GM10266 (cell line): ENCODE results near the gene ACADVL.
"Not testable (repeated sequence)": the region's sequence is repeated elsewhere in the genome, so short reads cannot be mapped to it uniquely, and the experiment has no call there.

Experiments used
- DNase-seq: peaks from one replicate; pipeline ENCODE4 v3.0.0; 2012; ENCODE audit errors: extremely low spot score
- CTCF ChIP-seq: IDR thresholded peaks from 2 replicates; pipeline ENCODE4 v1.5.1; 2012; ENCODE audit warnings: mild to moderate bottlenecking, low read depth; ENCODE audit not compliant: control insufficient read depth, insufficient read depth; ENCODE audit errors: missing control alignments

The ACADVL gene

DNA sequence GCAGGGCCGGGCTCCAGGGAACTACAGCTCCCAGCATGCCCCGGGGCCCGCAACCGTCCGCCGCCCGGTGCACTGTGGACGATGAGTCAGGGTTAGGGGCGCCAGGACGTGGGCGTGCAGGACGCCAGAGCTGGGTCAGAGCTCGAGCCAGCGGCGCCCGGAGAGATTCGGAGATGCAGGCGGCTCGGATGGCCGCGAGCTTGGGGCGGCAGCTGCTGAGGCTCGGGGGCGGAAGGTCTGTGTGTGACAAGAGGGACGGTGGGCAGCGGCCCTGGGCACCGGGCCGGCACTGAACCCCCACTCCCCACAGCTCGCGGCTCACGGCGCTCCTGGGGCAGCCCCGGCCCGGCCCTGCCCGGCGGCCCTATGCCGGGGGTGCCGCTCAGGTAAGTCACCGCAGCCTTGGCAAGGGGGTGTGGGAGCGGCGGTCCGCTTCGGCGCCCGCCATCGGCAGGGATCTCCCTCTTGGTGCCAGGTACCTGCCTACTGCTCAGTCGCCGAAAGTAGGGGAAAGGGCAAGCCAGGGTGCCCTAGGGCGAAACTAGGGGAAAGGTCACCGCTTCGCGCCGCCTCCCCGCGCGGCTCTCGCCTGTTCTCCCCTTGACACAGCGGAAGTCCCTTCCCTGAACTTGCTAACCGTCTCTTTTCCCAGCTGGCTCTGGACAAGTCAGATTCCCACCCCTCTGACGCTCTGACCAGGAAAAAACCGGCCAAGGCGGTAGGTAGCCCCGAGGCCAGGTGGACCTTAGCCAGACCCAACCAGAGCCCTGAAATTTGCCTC is at the start of gene ACADVL, which contains the start of gene DLG4:
TSS of gene ACADVL (plus strand) at position 127 of the 781 bp plus-strand sequence. CDS start at position 174, 47 bp downstream.
TSS of gene DLG4 (minus strand) at position 25 of the 781 bp plus-strand sequence.
- DNase-seq, result peak; percentile 93
- no peak for TF ChIP-seq CTCF

DNA sequence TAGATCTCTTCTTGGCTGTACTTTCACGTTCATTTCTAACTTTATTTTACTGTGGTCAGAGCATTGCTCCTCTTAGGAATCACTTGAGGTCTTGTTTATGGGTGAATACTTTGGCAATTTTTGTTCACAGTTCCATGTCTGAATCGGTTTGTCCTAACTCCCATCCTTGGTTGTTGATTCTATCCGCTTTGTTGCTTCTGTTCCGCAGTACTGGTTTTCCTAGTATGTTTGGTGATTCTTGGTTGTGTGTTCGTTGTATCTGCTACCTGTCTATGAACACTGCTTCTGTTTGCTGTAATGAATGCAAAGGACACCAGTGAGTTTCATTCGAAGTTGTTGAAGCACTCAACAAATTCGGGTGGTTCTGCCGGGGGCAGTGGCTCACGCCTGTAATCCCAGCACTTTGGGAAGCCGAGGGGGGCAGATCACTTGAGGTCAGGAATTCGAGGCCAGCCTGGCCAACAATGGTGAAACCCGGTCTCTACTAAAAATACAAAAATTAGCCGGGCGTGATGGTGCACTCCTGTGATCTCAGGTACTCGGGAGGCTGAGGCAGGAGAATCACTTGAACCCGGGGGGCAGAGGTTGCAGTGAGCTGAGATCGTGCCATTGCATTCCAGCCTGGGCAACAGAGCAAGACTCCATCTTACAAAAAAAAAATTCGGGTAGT is 47.1 kb upstream of the ACADVL start:
- DNase-seq, result not testable (repeated sequence)

DNA sequence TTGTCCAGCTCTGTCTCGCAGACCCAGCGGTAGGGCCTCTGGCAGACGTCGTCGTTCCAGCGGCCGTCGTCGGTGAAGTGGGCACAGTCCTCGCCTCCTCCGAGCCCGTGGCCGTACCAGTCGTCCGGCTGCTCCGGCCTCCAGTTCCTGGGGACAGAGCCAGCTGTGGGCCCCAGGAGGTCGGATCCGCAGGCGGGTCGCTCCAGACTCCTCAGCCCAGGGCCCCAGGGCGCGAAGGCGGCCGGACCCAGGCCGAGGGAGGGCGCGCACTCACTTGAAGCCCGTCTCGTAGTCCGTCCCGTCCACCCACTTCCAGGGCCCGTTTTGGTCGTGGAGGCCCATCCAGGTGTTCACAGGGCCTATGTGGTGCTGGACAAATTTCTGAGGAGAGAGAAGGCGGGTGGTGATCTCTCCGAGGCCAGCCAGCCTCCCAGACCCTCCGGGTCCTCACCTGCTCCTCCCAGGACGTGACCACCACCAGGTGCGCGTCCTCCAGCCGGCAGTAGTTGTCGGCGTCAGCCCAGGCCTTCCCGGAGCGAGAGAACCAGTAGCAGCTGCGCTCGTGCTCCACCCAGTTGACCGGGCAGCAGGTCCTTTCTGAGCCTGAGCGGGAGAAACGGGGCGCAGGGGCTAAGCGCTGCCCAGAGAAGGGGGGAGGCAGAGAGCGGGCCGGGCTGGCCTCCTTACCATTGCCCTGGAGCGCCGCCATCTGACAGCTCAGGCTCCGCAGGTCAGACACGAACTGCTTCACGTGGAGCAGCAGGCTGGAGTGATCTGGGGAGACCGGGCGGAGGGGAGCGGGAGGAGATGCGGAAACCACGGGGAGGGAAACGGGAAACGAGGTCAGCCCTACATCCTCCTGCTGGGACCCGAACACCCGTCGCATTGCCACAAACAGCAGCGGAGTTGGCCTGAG is 45.8 kb upstream of the ACADVL start:
- TF ChIP-seq CTCF, result peak; percentile 31
- peak; percentile 77 for DNase-seq

DNA sequence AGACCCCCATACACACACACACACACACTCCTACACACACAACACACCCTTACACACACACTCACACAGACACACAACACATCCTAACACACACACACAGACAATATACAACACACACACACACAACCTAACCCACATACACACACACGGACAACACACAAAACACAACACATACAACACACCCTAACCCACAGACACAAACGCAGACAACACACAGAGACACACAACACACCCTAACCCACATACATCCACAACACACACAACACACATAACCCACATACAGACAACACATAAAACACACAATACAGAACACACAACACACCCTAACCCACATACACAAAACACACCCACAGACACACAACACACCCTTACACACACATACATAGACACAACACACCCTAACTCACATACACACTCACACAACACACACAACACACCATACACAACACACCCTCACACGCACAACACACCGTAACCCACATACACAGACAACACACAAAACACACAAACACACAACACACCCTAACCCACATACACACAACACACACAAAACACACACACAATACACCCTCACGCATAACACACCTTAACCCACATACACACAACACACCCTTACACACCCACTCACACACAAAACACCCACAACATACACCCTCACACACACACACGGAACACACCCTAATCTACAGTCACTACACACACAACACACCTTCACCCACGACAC is 45.0 kb upstream of the ACADVL start:
- no peak for DNase-seq
- TF ChIP-seq CTCF, result no peak

DNA sequence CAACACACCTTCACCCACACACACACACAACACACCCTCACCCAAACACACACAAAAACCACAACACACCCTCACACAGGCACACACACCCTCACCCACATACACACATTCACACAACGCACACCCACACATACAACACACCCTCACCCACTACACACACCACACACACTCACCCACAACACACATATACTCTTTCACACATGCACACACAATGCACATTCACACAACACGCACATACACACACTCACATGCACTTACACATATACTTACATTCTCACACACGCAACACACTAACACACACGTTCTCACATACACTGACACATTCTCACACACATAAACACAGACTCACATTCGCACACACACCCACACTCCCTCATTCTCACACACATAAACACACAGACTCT is 44.4 kb upstream of the ACADVL start:
- no peak for DNase-seq
- TF ChIP-seq CTCF, result no peak

DNA sequence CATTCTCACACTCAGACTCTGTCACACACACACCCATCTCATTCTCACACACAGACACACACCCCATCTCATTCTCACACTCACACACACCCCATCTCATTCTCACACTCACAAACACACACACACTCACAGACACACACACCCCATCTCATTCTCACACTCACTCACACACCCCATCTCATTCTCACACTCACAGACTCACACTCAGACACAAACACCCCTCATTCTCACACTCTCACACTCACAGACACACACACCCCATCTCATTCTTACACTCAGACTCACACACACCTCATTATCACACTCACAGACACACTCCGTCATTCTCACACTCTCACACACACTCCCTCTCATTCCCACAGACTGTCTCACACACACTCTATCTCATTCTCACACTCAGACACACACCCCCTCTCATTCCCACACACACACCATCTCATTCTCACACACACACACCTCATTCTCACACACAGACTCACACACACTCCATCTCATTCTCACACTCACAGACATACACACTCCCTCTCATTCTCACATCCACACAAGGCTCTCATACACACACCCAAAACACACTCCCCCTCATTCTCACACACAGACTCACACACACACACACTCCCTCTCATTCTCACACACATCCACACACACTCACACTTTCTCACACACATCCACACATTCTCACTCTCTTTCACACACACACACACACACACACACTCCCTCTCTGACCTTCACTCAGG is 43.5 kb upstream of the ACADVL start:
- DNase-seq, result no peak

More for the DNA sequence above, 43.5 kb upstream of the ACADVL start:
- TF ChIP-seq CTCF, result no peak
